Right renal cortex interstitium (tissue), 3 donors: ENCODE measurements around the gene KIF9. TPM values are rescaled to one million over a fixed set of nuclear protein-coding genes. Genes with fewer than 3 reads are reported as not detected.
"Not testable (repeated sequence)": the region's sequence is repeated elsewhere in the genome, so short reads cannot be mapped to it uniquely, and the experiment has no call there.

ENCODE experiments used
- DNase-seq, 3 donors: peaks; one replicate each; pipeline ENCODE4 v3.0.0-alpha.2; 2013; ENCODE audit warnings: low read depth in 3 of 3, low spot score in 2 of 3
- polyA plus RNA-seq, 3 donors: library from polyadenylated mRNA; unstranded; fragments of 120-200 nt; gene quantifications; one replicate each; pipeline ENCODE4 v1.2.1, GENCODE V29; 2013; ENCODE audit not compliant: insufficient read length in 3 of 3

KIF9 gene
- polyA plus RNA-seq, 3 donors: 21.8 to 24.3 (median 22.7) TPM

DNA sequence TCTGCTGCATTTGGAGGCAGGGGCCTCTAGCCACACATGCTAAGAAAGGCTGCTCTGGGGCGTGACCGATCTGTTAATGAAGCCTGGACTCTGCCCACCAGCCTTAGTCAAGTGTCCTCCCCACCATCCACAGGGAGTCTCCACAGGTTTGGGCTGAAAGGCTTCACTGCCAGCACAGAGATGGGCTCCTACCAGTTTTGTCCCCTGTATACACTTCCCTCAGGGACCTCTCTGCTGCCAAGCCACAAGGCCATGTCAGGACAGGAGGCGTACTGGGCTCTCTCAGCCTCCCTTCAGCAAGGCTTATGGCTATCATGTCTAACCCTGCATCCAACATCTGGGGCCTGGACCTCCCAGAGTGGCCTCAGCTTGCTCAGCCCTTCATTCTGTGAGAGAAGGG, 23.5 kb downstream of the KIF9 start:
- DNase-seq: no peak

DNA sequence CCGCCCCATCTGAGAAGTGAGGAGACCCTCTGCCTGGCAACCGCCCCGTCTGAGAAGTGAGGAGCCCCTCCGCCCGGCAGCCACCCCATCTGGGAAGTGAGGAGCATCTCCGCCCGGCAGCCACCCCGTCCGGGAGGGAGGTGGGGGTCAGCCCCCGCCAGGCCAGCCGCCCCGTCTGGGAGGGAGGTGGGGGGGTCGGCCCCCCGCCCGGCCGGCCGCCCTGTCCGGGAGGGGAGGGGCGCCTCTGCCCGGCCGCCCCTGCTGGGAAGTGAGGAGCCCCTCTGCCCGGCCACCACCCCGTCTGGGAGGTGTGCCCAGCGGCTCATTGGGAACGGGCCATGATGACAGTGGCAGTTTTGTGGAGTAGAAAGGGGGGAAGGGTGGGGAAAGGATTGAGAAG, 26.3 kb downstream of the KIF9 start:
- DNase-seq: not testable (repeated sequence)

DNA sequence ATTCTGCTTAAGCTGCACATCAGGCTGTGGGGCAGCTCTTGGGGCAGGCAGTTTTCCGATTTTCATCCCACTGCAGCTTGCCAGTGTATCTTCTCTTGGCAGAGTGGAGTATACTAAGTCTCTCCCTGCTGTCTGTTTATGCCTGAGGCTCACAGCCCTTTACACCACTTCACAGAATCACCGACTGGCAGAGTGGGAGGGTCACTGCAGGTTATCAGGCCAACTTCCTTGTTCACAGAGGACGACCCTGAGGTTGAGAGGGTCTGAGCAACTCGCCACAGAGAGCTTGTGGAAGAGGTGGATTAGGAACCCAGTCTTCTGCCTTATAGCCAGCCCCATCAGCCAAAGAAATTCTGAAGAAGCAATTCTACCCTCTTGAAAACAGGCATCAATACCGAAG, 30.9 kb downstream of the KIF9 start:
- no peak for DNase-seq

DNA sequence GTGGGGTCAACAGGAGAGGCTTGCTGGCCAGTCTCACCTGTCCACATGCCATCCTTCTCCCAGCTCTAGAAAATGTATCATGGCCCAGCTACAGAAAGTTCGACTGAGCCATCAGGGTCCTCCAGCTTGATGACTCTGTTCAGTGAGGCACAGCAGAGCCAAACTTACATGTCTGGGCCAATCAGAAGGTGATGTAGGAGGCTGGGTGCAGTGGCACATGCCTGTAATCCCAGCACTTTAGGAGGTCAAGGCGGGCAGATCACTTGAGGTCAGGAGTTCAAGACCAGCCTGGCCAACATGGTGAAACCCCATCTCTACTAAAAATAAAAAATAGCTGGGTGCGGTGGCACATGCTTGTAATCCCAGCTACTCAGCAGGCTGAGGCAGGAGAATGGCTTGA, 31.5 kb downstream of the KIF9 start:
- DNase-seq: not testable (repeated sequence)

DNA sequence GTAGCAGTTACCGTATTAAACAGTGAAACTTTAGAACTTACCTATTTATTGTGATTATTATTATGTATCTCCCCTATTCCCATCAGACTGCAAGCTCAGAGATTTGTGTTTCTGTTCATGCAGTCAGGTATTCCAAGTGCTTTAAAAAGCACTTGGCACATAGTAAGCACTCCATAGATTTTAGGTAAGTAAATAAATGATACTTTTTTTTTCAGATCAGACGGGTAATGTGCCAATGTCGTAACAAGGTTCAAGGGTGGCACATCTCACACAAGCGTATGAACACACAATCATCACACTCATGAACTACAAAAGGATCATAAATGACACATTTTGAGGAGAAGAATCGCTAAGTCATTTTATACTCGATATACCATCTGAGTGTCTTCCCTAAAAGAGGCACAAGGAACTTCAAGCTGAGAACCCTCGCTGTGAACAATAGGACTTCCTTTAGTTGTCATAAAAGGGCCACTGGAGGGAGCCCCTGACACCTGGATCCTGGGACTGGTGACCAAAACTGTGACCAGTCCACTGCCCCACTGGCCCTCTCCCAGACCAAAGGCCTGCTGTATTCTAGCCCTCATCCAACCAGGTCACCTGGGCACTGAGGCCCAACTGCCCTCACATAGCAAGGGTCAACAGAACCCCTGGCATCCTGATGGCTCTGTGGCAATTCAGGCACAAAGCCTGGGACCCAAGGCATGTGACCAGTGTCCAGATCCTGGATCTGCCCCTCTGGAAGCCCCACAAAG, 32.1 kb downstream of the KIF9 start:
- DNase-seq: no peak

DNA sequence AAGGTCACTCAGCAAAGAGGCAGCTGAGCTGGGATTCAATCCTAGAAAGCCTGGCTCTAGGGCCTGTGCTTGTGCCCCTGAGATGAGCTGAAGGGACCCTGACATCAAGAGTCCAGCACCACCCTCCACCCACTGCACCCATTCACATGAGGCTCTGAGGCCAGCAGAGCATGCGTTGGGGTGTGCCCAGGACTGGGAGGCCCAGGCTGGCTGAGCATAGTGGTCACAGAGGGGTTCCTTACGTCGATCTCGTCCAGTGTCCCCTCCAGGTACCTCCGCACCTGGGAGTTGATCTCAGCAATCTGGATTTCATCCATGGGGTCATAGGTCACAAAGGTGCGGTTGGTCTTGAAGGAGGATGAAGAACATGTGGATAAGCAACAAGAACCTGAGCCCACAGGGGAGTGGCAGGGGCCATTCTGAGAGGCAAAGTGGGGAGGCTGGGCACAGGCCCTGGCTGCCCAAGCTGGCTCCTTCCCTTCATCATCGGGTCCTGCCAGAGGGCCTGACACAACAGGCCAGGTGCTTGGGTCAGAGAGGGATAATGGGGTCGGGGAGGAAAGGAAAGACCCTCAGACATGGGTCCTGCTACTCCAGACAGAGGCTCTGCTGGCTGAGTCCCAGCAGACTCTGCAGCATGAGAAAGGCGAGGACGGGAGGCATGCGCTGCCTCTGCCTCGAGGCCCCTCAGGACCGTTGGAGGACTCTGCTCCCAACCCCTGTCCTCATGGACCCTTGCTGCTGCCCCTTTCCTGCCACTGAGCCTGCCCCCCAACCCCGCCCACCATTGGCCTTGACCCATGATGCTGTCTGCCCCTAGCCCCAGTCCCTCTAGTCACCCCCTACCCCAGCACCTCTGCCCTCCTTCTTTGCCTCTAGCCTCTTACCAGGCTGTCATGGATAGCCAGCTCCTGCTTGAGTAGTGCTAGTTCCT, 35.2 kb downstream of the KIF9 start:
- no peak for DNase-seq

DNA sequence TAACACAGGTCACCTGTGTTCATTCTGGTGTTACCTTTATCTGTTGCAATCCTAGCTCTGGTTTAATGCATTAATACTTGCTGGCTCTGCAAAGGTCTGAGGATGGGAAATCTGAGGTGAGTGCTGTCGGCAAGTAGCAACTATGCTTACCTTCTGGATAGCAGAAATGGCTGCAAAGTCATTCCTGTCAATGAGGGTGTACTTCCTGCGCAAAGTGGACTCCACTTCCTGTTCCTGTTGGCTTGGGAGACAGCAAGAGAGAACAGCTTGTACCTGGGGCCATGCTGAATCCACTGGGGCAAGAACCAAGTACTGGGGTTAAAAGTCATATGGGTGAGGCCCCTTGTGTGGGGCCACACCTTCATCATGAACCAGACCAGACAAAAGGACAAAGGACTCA, 37.3 kb downstream of the KIF9 start:
- no peak for DNase-seq

DNA sequence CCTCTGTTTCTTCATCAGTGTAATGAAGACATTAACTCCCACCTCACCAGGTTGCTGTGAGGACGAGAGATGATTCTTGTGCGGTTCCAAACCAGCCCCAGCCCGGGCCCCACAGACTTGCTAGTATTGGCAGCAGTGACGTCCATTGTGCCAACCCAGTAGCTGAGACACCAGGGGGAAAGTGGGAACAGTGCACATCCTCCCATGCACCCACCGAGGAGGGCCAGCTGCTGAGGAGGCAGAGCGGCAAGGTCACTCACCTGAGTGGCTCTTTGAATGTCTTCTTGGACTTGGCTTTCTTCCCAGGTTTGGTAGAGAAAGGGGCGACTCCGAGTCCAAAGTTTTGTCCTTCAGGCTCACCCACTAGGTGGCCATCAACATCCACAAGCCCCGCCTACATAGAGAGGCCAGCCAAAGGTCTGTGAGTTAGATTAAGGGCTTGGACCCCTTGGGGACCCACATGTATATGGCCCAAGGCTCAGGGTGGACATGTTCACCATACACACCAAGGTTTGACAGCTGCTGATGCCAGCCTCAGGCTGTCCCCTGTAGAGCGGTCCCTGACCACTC, 38.0 kb downstream of the KIF9 start:
- no peak for DNase-seq

DNA sequence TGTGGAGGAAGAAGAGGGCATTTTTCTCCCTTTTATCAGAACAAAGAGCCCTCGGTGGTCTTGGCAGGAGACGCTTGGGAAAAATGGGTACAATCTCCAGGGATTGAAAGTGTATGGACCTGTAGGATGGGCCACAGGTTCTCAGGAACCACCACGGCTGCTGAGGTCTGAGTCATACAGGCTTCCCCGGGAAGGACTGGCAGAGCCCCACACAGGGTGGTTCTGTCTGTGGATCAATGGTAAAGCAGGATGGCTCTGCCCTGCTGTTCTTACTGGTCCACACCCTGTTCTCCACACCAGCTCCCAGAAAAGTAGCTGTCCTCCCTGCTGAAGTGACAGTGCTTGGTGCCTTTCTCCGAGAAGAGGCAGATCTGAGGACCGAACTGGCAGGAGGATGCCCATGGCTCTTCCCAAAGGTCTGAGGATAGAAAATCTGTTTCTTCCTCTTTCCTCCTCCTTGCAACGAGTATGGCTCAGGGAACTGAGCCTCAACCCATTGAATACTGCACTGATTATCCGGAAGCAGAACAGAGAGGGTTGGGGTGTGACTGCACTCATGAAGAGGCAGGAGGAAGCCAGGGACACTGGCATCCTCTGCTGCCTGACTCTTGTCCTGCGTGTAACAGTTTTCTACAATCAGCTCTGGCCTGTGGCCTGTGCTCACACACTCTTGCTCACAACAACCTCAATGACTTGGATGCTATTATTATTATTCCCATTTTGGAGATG, 39.0 kb downstream of the KIF9 start:
- DNase-seq: no peak

GRCh38 chr3:47239929-47240328, 42.7 kb downstream of the KIF9 start:
- DNase-seq: no peak

DNA sequence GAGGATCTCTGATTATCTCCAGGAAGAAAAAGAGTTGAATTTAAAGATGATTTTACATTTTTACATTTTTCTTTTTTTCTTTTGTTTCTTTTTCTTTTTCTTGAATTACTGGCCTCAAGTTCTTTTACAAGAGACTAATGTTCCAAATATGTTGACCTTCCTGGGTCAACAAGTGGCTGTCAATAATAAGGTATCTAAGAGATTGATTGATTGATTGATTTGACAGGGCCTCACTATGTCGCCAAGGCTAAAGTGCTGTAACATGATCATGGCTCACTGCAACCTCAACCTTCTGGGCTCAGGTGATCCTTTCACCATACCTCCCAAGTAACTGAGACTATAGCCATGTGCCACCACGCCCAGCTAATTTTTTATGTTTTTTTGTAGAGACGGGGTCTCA, 44.6 kb downstream of the KIF9 start:
- DNase-seq: no peak

GRCh38 chr3:47228088-47228487, 54.5 kb downstream of the KIF9 start:
- DNase-seq: no peak

DNA sequence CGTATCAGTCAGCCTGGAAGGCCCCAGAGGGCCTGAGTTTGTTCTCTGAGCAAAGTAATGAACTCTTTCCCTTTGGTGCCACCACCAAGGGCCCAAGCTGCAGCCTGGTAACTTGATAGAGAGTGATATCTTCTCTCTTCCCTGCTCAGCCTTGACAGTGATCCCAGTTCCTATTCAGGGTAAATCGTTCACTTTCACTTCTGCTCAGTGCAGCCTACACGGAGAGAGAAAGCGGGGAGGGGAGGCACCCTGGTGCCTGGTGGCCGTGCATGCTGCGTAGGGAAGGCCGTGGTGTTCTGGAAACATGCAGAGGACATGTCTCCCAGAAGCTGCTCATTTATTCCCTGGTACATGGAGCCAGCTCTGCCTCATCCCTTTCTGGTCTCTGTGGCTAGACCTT, 54.9 kb downstream of the KIF9 start:
- DNase-seq: no peak

DNA sequence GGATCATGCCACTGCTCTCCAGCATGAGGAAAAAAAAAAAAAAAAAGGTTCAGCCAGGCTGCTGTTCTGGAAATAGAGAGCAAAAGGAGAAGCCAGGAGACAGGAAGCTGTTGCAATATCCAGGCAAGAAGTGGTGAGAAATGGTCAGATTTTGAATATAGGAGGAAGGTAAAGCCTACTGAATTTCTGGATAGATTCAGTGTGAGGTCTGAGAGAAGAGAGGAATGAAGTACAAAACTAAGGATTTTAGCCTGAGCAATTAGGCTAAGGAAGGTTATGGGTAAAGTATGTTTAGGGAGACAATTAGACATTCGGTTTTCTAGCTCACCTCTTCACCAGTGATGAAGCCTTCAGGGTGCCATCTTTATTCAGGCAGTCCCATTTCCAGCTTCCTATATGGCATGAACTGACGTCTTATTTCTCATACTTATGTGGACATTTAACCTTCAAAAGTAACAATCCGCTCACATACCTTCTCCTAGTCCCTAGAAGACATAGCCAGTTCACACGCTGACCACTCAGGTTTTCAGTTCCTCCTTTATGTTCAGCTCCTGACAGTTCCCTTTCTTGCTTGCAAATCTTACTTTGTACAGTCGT, 57.2 kb downstream of the KIF9 start:
- DNase-seq: no peak

DNA sequence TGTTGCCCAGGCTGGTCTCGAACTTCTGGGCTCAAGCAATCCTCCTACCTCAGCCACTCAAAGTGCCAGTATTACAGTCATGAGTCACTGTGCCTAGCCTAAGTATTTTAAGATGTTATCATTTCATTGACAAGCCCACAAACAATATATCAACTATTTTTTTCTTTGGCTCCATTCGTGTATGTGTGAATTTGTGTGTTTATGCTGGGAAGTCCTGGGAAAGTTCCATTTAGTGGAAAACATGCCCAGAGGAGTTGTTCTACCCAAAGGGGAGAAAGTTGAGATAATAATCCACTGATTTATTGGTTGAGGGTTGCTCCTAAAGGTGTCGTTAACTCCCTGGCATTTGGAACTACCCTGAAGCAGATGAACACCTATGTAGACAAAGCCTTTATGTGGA, 58.8 kb downstream of the KIF9 start:
- no peak for DNase-seq

GRCh38 chr3:47221798-47222197, 60.8 kb downstream of the KIF9 start:
- DNase-seq: no peak

DNA sequence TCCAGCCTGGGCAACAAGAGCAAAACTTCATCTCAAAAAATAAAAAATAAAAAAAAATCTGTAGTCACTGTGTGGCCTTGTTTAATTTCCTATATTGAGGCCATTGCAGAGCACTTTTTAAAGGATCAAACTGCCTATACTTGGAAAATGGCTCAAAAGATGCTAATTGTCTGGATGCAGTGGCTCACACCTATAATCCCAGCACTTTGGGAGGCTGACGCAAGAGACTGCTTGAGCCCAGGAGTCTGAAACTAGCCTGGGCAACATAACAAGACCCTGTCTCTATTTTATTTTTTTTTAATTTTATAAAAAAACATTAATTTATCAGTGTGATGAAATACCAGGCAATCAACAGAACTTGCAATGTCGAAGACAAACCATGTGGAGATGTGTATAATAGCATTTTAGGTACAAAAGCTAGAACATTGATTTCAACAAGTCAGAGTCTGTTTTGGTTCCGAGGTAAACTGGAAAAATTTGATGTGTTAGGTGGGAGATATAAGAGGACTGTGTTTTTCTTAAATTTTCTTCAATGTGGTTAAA, 71.7 kb downstream of the KIF9 start:
- DNase-seq: no peak

- DNase-seq: not testable (repeated sequence)
These were observed 76.6 kb downstream of the KIF9 start for GRCh38 chr3:47206022-47206421.

GRCh38 chr3:47204875-47205274, 77.7 kb downstream of the KIF9 start:
- no peak for DNase-seq

GRCh38 chr3:47202542-47202941, 80.1 kb downstream of the KIF9 start:
- no peak for DNase-seq
